ENCODE results near the gene NDUFB11. TPM values are rescaled to one million over a fixed set of nuclear protein-coding genes. Genes with fewer than 3 reads are reported as not detected.

Gene NDUFB11
- total and polyA plus RNA-seq, 2 donors (not counting 3 experiments of a cell fraction or from before 2014, with no cell fraction given) = 65.2 to 88.0 TPM

GRCh38 chrX:47097018-47097417, 47.5 kb downstream of the NDUFB11 start:
- DNase-seq (ENCODE audit: low read depth, low spot score) (no peak), FAIRE-seq (no peak)
- no peak overlapping the region for H3K27ac ChIP-seq (ENCODE audit: insufficient read depth, low read depth, low read length)
- no TSS peak for BruUV-seq (replicated peaks)
- no peaks in the 10 kb centered on the region for H3K36me3 ChIP-seq (ENCODE audit: control insufficient read depth in 2 of 2, extremely low read depth in 1 of 2, insufficient read depth in 2 of 2, low read length in 2 of 2)
- CTCF ChIA-PET = no interaction called here
- no peak overlapping the region for H3K4me3 ChIP-seq (replicated peaks in 1 of 3; ENCODE audit: insufficient read depth in 1 of 3, low read depth in 1 of 3, low read length in 3 of 3)
- dilution Hi-C loops (cut with MboI; ENCODE audit: extremely low pct_ligation_motif_present, low sequenced_read_pairs) = no loop called here
- H3K27me3 ChIP-seq (ENCODE audit: control insufficient read depth in 2 of 2, insufficient read depth in 2 of 2, low read length in 2 of 2) = no peaks in the 10 kb centered on the region
- POLR2A ChIA-PET = no interaction called here
- H3K79me2 ChIP-seq (ENCODE audit: control insufficient read depth, insufficient read depth, low read length) = no peaks in the 10 kb centered on the region
- H2AFZ ChIP-seq (ENCODE audit: low read depth, low read length) = no peak overlapping the region
- no peaks in the 10 kb centered on the region for H3K9me1 ChIP-seq (replicated peaks; ENCODE audit: control insufficient read depth, extremely low read depth, insufficient read depth, low read length)
- no peak overlapping the region for H3K4me2 ChIP-seq (ENCODE audit: insufficient read depth, low read length)
- H4K20me1 ChIP-seq (replicated peaks; ENCODE audit: control insufficient read depth, extremely low read depth, insufficient read depth, low read length) = no peaks in the 10 kb centered on the region
- H3K9me3 ChIP-seq (replicated peaks; ENCODE audit: control insufficient read depth, insufficient read depth, low read length) = no peaks in the 10 kb centered on the region
- intact Hi-C loops (cut with micrococcal nuclease) = loop anchor here (10.0 kb wide), 1 partner anchor 542 kb away; no protein-coding TSS in a partner anchor
- H3K4me1 ChIP-seq (ENCODE audit: control insufficient read depth, extremely low read depth, insufficient read depth, low read length) = no peaks in the 10 kb centered on the region
- no peak for TF ChIP-seq EZH2 (IDR thresholded peaks at IDR 0.05; ENCODE audit: borderline replicate concordance, low read depth, low read length, severe bottlenecking)
- no peak for TF ChIP-seq JUN (IDR thresholded peaks at IDR 0.05; ENCODE audit: borderline replicate concordance, insufficient read depth, insufficient read length, low read depth)
- TF ChIP-seq POLR2AphosphoS5 (IDR thresholded peaks at IDR 0.05; ENCODE audit: insufficient read depth, low read depth, low read length) = no peak
- no peak for TF ChIP-seq POLR2A (IDR thresholded peaks at IDR 0.05; ENCODE audit: low read depth, low read length)
- no peak for TF ChIP-seq GATA2 (IDR thresholded peaks at IDR 0.05; ENCODE audit: insufficient read depth, insufficient read length, low read depth, low read length)
- no peak for TF ChIP-seq MYC (IDR thresholded peaks at IDR 0.05; ENCODE audit: low read depth, low read length)
- no peak for TF ChIP-seq CTCF (IDR thresholded peaks at IDR 0.05; ENCODE audit: extremely low read depth in 1 of 2, insufficient read depth in 1 of 2, low read depth in 1 of 2, low read length in 2 of 2)
- no peak for TF ChIP-seq FOS (IDR thresholded peaks at IDR 0.05; ENCODE audit: borderline replicate concordance, insufficient read depth, low read length)
- no peak for TF ChIP-seq MAX (IDR thresholded peaks at IDR 0.05; ENCODE audit: insufficient read depth, insufficient read length)
- no peak overlapping the region for H3K9ac ChIP-seq (replicated peaks; ENCODE audit: extremely low read depth, insufficient read depth, low read length)
